Thyroid gland (tissue), 4 donors: Measurements from ENCODE around the gene RUVBL1.

Experiments used
- CTCF ChIP-seq, 6 experiments: fragments of 200-600 bp in 3 of 6; fragments of 450-650 bp in 3 of 6; sonication (generic) in 3 of 6; IDR thresholded peaks; one replicate each; pipeline ENCODE4 v1.5.1; 2016 to 2019; ENCODE audit warnings: antibody characterized with exemption in 6 of 6, mild to moderate bottlenecking in 2 of 6, inconsistent platforms in 1 of 6, moderate library complexity in 1 of 6
- POLR2A ChIP-seq, 2 donors: fragments of 450-650 bp; IDR thresholded peaks; one replicate each; pipeline ENCODE4 v1.6.1; 2017; ENCODE audit warnings: antibody characterized with exemption in 2 of 2, mild to moderate bottlenecking in 2 of 2, moderate library complexity in 1 of 2

GRCh38 chr3:128040660-128041059, 83.0 kb downstream of the RUVBL1 start:
- TF ChIP-seq CTCF (IDR thresholded peaks at IDR 0.05) (no peak), POLR2A (IDR thresholded peaks at IDR 0.05) (no peak)
